Panc1 (cell line): ENCODE data around the gene NTMT1. TPM values are rescaled to one million over a fixed set of nuclear protein-coding genes. Genes with fewer than 3 reads are reported as not detected.

Experiments
- ATAC-seq: fragments of 200-7000 bp; cut with Tn5 transposase; 2 replicates; pipeline ENCODE4 v1.9.1; 2020; ENCODE audit warnings: mild to moderate bottlenecking, moderate library complexity
- BruUV-seq: library from RNA; stranded (reverse); fragments of 400-500 nt; replicated peaks from 2 replicates; lab custom pipeline; 2021; lab: Mats Ljungman, UMichigan
- CTCF ChIA-PET: fragments of 300-600 bp; sonication (Branson Sonifier 250); formaldehyde crosslinking; loops from one replicate; lab custom pipeline; 2022; ENCODE audit warnings: antibody characterized with exemption; lab: Charles Lee
- POLR2A ChIA-PET: fragments of 300-600 bp; sonication (Branson Sonifier 250); formaldehyde crosslinking; loops from one replicate; lab custom pipeline; 2022; ENCODE audit warnings: antibody characterized with exemption; lab: Charles Lee
- DNase-seq: peaks from one replicate; pipeline ENCODE4 v3.0.0-alpha.2; 2010; ENCODE audit warnings: low read depth, low spot score
- H3K27ac ChIP-seq: 2 replicates; pipeline ENCODE4 v1.5.1; 2011; ENCODE audit warnings: mild to moderate bottlenecking, low read length, inconsistent platforms
- H3K27me3 ChIP-seq: fragments of 200-500 bp; sonication (Bioruptor generic); 2 replicates; pipeline ENCODE4 v1.6.0; 2014; ENCODE audit warnings: low read length, inconsistent platforms; ENCODE audit not compliant: control insufficient read depth, insufficient read depth
- H3K36me3 ChIP-seq: fragments of 200-500 bp; sonication (Bioruptor generic); 2 replicates; pipeline ENCODE4 v1.5.1; 2014; ENCODE audit warnings: inconsistent platforms, mild to moderate bottlenecking, low read length, moderate library complexity; ENCODE audit not compliant: control insufficient read depth, insufficient read depth
- H3K4me1 ChIP-seq: 2 replicates; pipeline ENCODE4 v1.5.1; 2011; ENCODE audit warnings: inconsistent platforms, mild to moderate bottlenecking, low read length, moderate library complexity; ENCODE audit not compliant: control insufficient read depth, insufficient read depth
- H3K4me3 ChIP-seq, 2 experiments: 2 replicates each; pipeline ENCODE4 v1.5.1; 2011 to 2012; ENCODE audit warnings: low read depth in 2 of 2, low read length in 2 of 2, mild to moderate bottlenecking in 2 of 2, inconsistent platforms in 1 of 2, moderate library complexity in 1 of 2
- H3K9me3 ChIP-seq: fragments of 200-500 bp; sonication (Bioruptor generic); 2 replicates; pipeline ENCODE4 v1.5.1; 2014; ENCODE audit warnings: low read depth, mild to moderate bottlenecking, inconsistent platforms, low read length, moderate library complexity; ENCODE audit not compliant: control insufficient read depth, insufficient read depth
- POLR2AphosphoS5 ChIP-seq: IDR thresholded peaks from 2 replicates; pipeline ENCODE4 v1.6.1; 2012; ENCODE audit warnings: mild to moderate bottlenecking, low read depth, low read length, moderate library complexity
- REST ChIP-seq, 2 experiments: IDR thresholded peaks; 2 replicates each; pipeline ENCODE4 v1.6.1; 2011 to 2012; ENCODE audit warnings: low read depth in 2 of 2, control low read depth in 1 of 2, low read length in 1 of 2, mild to moderate bottlenecking in 1 of 2, moderate library complexity in 1 of 2; ENCODE audit not compliant: insufficient read depth in 1 of 2
- SIN3A ChIP-seq: IDR thresholded peaks from 2 replicates; pipeline ENCODE4 v1.6.1; 2012; ENCODE audit warnings: low read depth, mild to moderate bottlenecking, low read length, moderate library complexity, borderline replicate concordance; ENCODE audit not compliant: insufficient read depth
- TCF7L2 ChIP-seq: IDR thresholded peaks from 2 replicates; pipeline ENCODE4 v1.6.1; 2011; ENCODE audit warnings: mild to moderate bottlenecking, low read depth, low read length, inconsistent platforms
- in situ Hi-C: cut with HindIII; loops from 2 replicates; pipeline ENCODE4 v1.10.0; 2016; ENCODE audit warnings: low sequenced_read_pairs, low pct_unique_long_range_greater_than_20kb
- intact Hi-C: fragments of 100-400 bp; cut with micrococcal nuclease; formaldehyde crosslinking; loops from one replicate; pipeline ENCODE4 v1.10.0; 2022; ENCODE audit not compliant: unreplicated experiment
- total RNA-seq: library from RNA; stranded (reverse); gene quantifications from one replicate; pipeline ENCODE4 v1.2.1, GENCODE V29; 2021; ENCODE audit not compliant: unreplicated experiment
- TF ChIP-seq, protein P1 (sequence below): fragments of 450-650 bp; IDR thresholded peaks from 2 replicates; pipeline ENCODE4 v1.5.1; 2017; ENCODE audit warnings: mild to moderate bottlenecking

Gene NTMT1
- total RNA-seq, 1 experiment from 2014 or later: 47.5 TPM

DNA sequence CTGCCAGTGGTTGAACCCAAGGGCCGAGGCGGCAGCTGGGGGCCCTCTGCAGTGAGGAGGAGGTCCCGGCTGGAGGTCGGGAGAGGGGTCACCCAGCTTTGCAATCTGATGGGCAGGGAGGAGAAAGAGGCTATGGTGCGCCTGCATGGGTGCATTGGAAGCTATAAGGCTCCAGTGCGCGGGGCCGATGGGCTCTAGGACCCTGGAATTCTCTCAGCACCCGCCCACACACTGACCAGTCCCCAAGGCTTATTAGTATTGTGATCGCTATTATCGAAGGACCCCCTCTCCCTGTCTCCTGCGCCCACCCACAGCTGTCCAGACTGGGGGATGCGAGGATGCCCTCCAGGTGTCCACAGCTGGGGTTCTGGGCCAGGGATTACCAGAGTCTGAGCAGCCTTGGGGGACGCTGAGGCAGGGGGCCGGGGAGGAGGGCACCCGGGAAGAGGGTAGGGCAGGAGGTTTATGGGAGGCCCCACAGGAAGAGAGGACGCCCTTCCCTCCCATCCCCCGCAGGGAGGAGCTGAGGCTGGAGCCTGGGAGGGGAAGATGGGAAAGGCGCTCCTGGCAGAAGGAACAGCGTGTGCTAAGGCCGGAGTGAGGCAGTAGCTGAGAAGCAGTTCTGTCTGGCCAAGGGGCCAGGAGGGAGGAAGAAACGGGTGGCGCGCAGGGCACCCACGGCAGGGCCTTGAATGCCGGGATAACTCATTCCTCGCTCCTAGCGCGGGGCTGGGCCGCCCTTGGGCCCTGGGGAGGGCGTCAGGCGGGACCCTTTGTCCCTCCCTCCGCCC lies 29.2 kb upstream of the NTMT1 start:
- H3K4me3 ChIP-seq: peak overlapping the region; percentile 14 to 29; a peak in 3 of 4 replicates
- intact Hi-C loops (loop anchor here (2.0 kb wide), 1 partner anchor 60 kb away; no protein-coding TSS in a partner anchor), in situ Hi-C loops (no loop called here)
- H3K27ac ChIP-seq: no peak overlapping the region
- H3K9me3 ChIP-seq: no peaks in the 10 kb centered on the region
- H3K36me3 ChIP-seq: no peaks in the 10 kb centered on the region
- BruUV-seq: no TSS peak
- DNase-seq (no peak), ATAC-seq (peak; percentile 71)
- ChIA-PET CTCF (interaction anchor here (0.6 kb wide), 1 partner anchor 569 kb away, joined by 8 read pairs; the partner anchor contains the start of gene SH3GLB2), POLR2A (interaction anchor here (0.6 kb wide), 1 partner anchor 23 kb away, joined by 4 read pairs; no protein-coding TSS in a partner anchor)
- peaks cover 3% of the 10 kb centered on the region for H3K4me1 ChIP-seq
- TF ChIP-seq REST (IDR thresholded peaks at IDR 0.05; ENCODE audit: insufficient read depth in 1 of 2, low read depth in 2 of 2, low read length in 1 of 2) (no peak), SIN3A (no peak), TCF7L2 (no peak), POLR2AphosphoS5 (no peak)
- TF ChIP-seq, protein P1, sequence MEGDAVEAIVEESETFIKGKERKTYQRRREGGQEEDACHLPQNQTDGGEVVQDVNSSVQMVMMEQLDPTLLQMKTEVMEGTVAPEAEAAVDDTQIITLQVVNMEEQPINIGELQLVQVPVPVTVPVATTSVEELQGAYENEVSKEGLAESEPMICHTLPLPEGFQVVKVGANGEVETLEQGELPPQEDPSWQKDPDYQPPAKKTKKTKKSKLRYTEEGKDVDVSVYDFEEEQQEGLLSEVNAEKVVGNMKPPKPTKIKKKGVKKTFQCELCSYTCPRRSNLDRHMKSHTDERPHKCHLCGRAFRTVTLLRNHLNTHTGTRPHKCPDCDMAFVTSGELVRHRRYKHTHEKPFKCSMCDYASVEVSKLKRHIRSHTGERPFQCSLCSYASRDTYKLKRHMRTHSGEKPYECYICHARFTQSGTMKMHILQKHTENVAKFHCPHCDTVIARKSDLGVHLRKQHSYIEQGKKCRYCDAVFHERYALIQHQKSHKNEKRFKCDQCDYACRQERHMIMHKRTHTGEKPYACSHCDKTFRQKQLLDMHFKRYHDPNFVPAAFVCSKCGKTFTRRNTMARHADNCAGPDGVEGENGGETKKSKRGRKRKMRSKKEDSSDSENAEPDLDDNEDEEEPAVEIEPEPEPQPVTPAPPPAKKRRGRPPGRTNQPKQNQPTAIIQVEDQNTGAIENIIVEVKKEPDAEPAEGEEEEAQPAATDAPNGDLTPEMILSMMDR: no peak
- no peaks in the 10 kb centered on the region for H3K27me3 ChIP-seq

DNA sequence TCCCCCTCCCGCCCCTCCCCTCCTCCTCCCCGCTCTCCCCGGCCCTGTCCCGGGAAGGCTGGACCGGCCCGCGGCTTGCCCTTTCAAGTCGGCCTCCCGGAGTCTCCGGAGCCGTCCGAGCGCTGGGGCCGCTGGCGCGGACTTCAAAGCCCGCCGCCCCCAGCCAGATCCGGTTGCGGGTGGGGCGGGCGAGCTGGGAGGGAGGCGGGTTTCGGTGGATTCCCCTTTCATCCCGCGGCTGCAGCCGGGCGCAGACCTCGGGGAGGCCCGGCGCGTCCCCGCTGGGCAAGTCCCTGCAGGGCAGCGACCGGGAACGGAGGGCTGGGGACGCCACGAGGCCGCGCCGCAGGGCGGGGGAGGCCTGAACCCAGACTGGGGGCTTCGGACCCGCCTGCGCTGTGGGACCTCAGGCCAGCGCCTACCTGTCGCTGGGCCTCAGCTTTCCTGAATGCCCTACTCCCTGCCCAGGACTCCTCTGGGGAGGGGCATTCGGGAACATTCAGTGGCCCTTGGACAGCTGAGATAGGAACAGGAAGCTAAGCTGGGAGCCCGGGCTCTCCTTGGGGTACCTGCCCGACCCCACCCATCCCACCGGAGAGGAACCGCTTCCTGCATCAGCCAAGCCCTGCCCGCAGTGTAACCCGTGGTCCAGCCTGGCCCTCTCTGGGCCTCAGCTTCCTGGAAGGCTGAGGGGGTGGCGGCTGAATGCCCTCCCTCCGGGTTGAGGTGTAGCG lies 28.4 kb upstream of the NTMT1 start:
- Histone ChIP-seq H3K27ac (no peak overlapping the region; the same call in 1 of the 2 replicates), H3K4me1 (peaks cover 3% of the 10 kb centered on the region), H3K9me3 (no peaks in the 10 kb centered on the region), H3K27me3 (no peaks in the 10 kb centered on the region), H3K4me3 (peak overlapping the region; percentile 15 to 33; a peak in 3 of 4 replicates), H3K36me3 (no peaks in the 10 kb centered on the region)
- DNase-seq (no peak), ATAC-seq (peak; percentile 75)
- POLR2A ChIA-PET: interaction anchor here (0.6 kb wide), 1 partner anchor 141 kb away, joined by 3 read pairs; no protein-coding TSS in a partner anchor
- CTCF ChIA-PET: interaction anchor here (0.6 kb wide), 1 partner anchor 569 kb away, joined by 8 read pairs; the partner anchor contains the start of gene SH3GLB2
- intact Hi-C loops: loop anchor here (2.0 kb wide), 1 partner anchor 61 kb away; no protein-coding TSS in a partner anchor
- TF ChIP-seq TCF7L2: peak; percentile 93
- no peak for TF ChIP-seq POLR2AphosphoS5
- BruUV-seq: no TSS peak
- in situ Hi-C loops: no loop called here
